OCI-LY1 (cell line): Measurements from ENCODE around the gene MEG3.

Experiments
- H2AFZ ChIP-seq: fragments of 200-600 bp; sonication (generic), shearing (Covaris generic); 2 replicates; pipeline ENCODE4 v1.6.0; 2014; ENCODE audit warnings: antibody characterized with exemption, mild to moderate bottlenecking, low read length
- H3F3A ChIP-seq: fragments of 200-600 bp; sonication (generic), shearing (Covaris generic); 2 replicates; pipeline ENCODE4 v1.6.0; 2014; ENCODE audit warnings: mild to moderate bottlenecking, antibody characterized with exemption, low read length, moderate library complexity; ENCODE audit not compliant: insufficient read depth
- H3K27ac ChIP-seq: fragments of 200-600 bp; sonication (generic); 2 replicates; pipeline ENCODE4 v1.5.1; 2014; ENCODE audit warnings: low read length, mixed run types, mild to moderate bottlenecking, low read depth; ENCODE audit not compliant: poor library complexity, severe bottlenecking
- H3K27me3 ChIP-seq: fragments of 200-600 bp; sonication (generic); 2 replicates; pipeline ENCODE4 v1.6.0; 2014; ENCODE audit warnings: antibody characterized with exemption, mild to moderate bottlenecking, low read length, moderate library complexity; ENCODE audit not compliant: insufficient read depth
- H3K36me3 ChIP-seq: fragments of 200-600 bp; sonication (generic); 2 replicates; pipeline ENCODE4 v1.6.1; 2014; ENCODE audit warnings: mild to moderate bottlenecking, antibody characterized with exemption, low read length, moderate library complexity, mixed read lengths; ENCODE audit not compliant: insufficient read depth
- H3K4me1 ChIP-seq: fragments of 200-600 bp; sonication (generic); 2 replicates; pipeline ENCODE4 v1.5.1; 2014; ENCODE audit warnings: mild to moderate bottlenecking, low read length, moderate library complexity; ENCODE audit not compliant: insufficient read depth, severe bottlenecking
- H3K4me2 ChIP-seq: fragments of 200-600 bp; sonication (generic), shearing (Covaris generic); 2 replicates; pipeline ENCODE4 v1.6.1; 2014; ENCODE audit warnings: low read length
- H3K4me3 ChIP-seq: fragments of 200-600 bp; sonication (generic); 2 replicates; pipeline ENCODE4 v1.5.1; 2014; ENCODE audit warnings: low read length, low read depth, mild to moderate bottlenecking, mixed read lengths; ENCODE audit not compliant: poor library complexity, severe bottlenecking
- H3K79me2 ChIP-seq: fragments of 200-600 bp; shearing (Covaris generic); 2 replicates; pipeline ENCODE4 v1.6.1; 2016; ENCODE audit warnings: mixed run types, low read length, mixed read lengths; ENCODE audit not compliant: insufficient read depth
- H3K9ac ChIP-seq: fragments of 200-600 bp; sonication (generic), shearing (Covaris generic); 2 replicates; pipeline ENCODE4 v1.6.1; 2014; ENCODE audit warnings: mild to moderate bottlenecking, low read length, mixed read lengths
- H3K9me2 ChIP-seq: fragments of 200-600 bp; sonication (generic), shearing (Covaris generic); 2 replicates; pipeline ENCODE4 v1.6.1; 2014; ENCODE audit warnings: low read depth, mild to moderate bottlenecking, low read length, mixed read lengths
- H3K9me3 ChIP-seq: fragments of 200-600 bp; shearing (Covaris generic); 2 replicates; pipeline ENCODE4 v1.6.1; 2014; ENCODE audit warnings: low read length, mixed read lengths
- H4K20me1 ChIP-seq: fragments of 200-600 bp; sonication (generic), shearing (Covaris generic); 2 replicates; pipeline ENCODE4 v1.6.0; 2016; ENCODE audit warnings: mild to moderate bottlenecking, low read length; ENCODE audit not compliant: insufficient read depth
- CTCF ChIP-seq: fragments of 200-600 bp; sonication (generic), shearing (Covaris generic); IDR thresholded peaks from 2 replicates; pipeline ENCODE4 v1.5.1; 2017; ENCODE audit warnings: mild to moderate bottlenecking, antibody characterized with exemption, low read length, moderate library complexity, mixed read lengths
- EZH2 ChIP-seq: fragments of 200-600 bp; sonication (generic), shearing (Covaris generic); IDR thresholded peaks from 2 replicates; pipeline ENCODE4 v1.8.0; 2017; ENCODE audit warnings: borderline replicate concordance, mixed run types, mild to moderate bottlenecking, antibody characterized with exemption, low read length, moderate library complexity, mixed read lengths

Gene MEG3

GRCh38 chr14:100842799-100843198, 16.9 kb downstream of the MEG3 start:
- Histone ChIP-seq H3K4me3 (no peak overlapping the region), H3K4me2 (no peak overlapping the region), H3K36me3 (no peaks in the 10 kb centered on the region), H3K27me3 (no peaks in the 10 kb centered on the region; the same call in 1 of the 2 replicates), H3K9ac (no peak overlapping the region), H3K79me2 (no peaks in the 10 kb centered on the region), H4K20me1 (no peaks in the 10 kb centered on the region), H2AFZ (no peak overlapping the region), H3K4me1 (no peaks in the 10 kb centered on the region), H3K9me2 (no peaks in the 10 kb centered on the region), H3K27ac (no peak overlapping the region), H3F3A (no peaks in the 10 kb centered on the region), H3K9me3 (no peaks in the 10 kb centered on the region)
- TF ChIP-seq EZH2 (no peak), CTCF (no peak)

GRCh38 chr14:100844082-100844408, 18.1 kb downstream of the MEG3 start:
- Histone ChIP-seq H3K4me3 (no peak overlapping the region), H4K20me1 (no peaks in the 10 kb centered on the region), H2AFZ (no peak overlapping the region), H3K9me3 (no peaks in the 10 kb centered on the region), H3K27ac (no peak overlapping the region), H3K9ac (no peak overlapping the region), H3K4me2 (no peak overlapping the region), H3K36me3 (no peaks in the 10 kb centered on the region), H3F3A (no peaks in the 10 kb centered on the region), H3K27me3 (no peaks in the 10 kb centered on the region), H3K9me2 (no peaks in the 10 kb centered on the region), H3K4me1 (no peaks in the 10 kb centered on the region), H3K79me2 (no peaks in the 10 kb centered on the region)
- TF ChIP-seq EZH2 (no peak), CTCF (no peak)

- Histone ChIP-seq H3K27ac (no peak overlapping the region), H3F3A (no peaks in the 10 kb centered on the region), H3K4me2 (no peak overlapping the region), H4K20me1 (no peaks in the 10 kb centered on the region), H3K79me2 (no peaks in the 10 kb centered on the region), H3K4me3 (no peak overlapping the region), H3K9me2 (no peaks in the 10 kb centered on the region), H3K27me3 (no peaks in the 10 kb centered on the region), H3K4me1 (no peaks in the 10 kb centered on the region), H3K9me3 (no peaks in the 10 kb centered on the region), H2AFZ (no peak overlapping the region), H3K9ac (no peak overlapping the region), H3K36me3 (no peaks in the 10 kb centered on the region)
- TF ChIP-seq EZH2 (no peak), CTCF (no peak)
These were observed 18.5 kb downstream of the MEG3 start for GRCh38 chr14:100844421-100844820.
